ENCODE results near the gene RGL2.
A peak's percentile ranks its signal among the peaks of the same experiment; 100 is the strongest.
"Not testable (repeated sequence)": the region's sequence is repeated elsewhere in the genome, so short reads cannot be mapped to it uniquely, and the experiment has no call there.

RGL2 gene

GRCh38 chr6:33298773-33299236 lies at the start of gene RGL2:
TSS of gene RGL2 (minus strand) at chr6:33298942. CDS start at chr6:33298610, 332 bp downstream.
- H3K36me3 ChIP-seq (ENCODE audit: control insufficient read depth, insufficient read depth, low read length): peaks cover 4% of the 10 kb centered on the region
- peak within 1 kb of the TSS; percentile 85 for H3K4me3 ChIP-seq (ENCODE audit: low read length)
- H3K4me1 ChIP-seq (ENCODE audit: control insufficient read depth, insufficient read depth, low read length): peaks cover 3% of the 10 kb centered on the region; the same call in 1 of the 2 replicates
- H3K27ac ChIP-seq (ENCODE audit: low read length): no peak within 1 kb of the TSS
- no peaks in the 10 kb centered on the region for H3K27me3 ChIP-seq (ENCODE audit: control insufficient read depth, insufficient read depth, low read length)
- H3K9me3 ChIP-seq (ENCODE audit: control insufficient read depth, insufficient read depth, low read length): no peaks in the 10 kb centered on the region
- WGBS (ENCODE audit: insufficient coverage, insufficient read length): no CpG with 5 or more reads among the region's 34 CpGs
- DNase-seq (ENCODE audit: low read depth, low spot score): no peak

GRCh38 chr6:33347816-33348215 lies 49.1 kb upstream of the RGL2 start:
- Histone ChIP-seq H3K4me1 (ENCODE audit: control insufficient read depth, insufficient read depth, low read length) (no peaks in the 10 kb centered on the region), H3K27ac (ENCODE audit: low read length) (no peak overlapping the region), H3K9me3 (ENCODE audit: control insufficient read depth, insufficient read depth, low read length) (no peaks in the 10 kb centered on the region), H3K27me3 (ENCODE audit: control insufficient read depth, insufficient read depth, low read length) (no peaks in the 10 kb centered on the region), H3K4me3 (ENCODE audit: low read length) (no peak overlapping the region), H3K36me3 (ENCODE audit: control insufficient read depth, insufficient read depth, low read length) (no peaks in the 10 kb centered on the region)
- DNase-seq (ENCODE audit: low read depth, low spot score): no peak
- no CpG with 5 or more reads among the region's 5 CpGs for WGBS (ENCODE audit: insufficient coverage, insufficient read length)

DNA sequence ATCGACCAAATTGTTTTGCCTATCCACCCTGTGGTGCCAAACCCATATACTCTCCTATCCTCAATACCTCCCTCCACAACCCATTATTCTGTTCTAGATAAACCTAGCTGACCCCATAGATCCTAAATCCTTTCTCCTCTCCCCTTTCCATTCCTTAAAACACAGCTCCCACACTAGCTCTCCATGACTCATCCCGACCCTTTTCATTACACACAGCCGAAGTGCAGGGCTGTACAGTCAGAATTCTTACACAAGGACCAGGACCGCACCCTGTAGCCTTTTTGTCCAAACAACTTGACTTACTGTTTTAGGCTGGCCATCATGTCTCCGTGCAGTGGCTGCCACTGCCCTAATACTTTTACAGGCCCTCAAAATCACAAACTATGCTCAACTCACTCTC lies 48.2 kb upstream of the RGL2 start:
- not testable (repeated sequence) for H3K27me3 ChIP-seq (ENCODE audit: control insufficient read depth, insufficient read depth, low read length); H3K36me3 ChIP-seq (ENCODE audit: control insufficient read depth, insufficient read depth, low read length); H3K9me3 ChIP-seq (ENCODE audit: control insufficient read depth, insufficient read depth, low read length); H3K4me1 ChIP-seq (ENCODE audit: control insufficient read depth, insufficient read depth, low read length); H3K27ac ChIP-seq (ENCODE audit: low read length); DNase-seq (ENCODE audit: low read depth, low spot score); H3K4me3 ChIP-seq (ENCODE audit: low read length)
- 100% methylated on average over 1 of the region's 5 CpGs for WGBS (ENCODE audit: insufficient coverage, insufficient read length)

DNA sequence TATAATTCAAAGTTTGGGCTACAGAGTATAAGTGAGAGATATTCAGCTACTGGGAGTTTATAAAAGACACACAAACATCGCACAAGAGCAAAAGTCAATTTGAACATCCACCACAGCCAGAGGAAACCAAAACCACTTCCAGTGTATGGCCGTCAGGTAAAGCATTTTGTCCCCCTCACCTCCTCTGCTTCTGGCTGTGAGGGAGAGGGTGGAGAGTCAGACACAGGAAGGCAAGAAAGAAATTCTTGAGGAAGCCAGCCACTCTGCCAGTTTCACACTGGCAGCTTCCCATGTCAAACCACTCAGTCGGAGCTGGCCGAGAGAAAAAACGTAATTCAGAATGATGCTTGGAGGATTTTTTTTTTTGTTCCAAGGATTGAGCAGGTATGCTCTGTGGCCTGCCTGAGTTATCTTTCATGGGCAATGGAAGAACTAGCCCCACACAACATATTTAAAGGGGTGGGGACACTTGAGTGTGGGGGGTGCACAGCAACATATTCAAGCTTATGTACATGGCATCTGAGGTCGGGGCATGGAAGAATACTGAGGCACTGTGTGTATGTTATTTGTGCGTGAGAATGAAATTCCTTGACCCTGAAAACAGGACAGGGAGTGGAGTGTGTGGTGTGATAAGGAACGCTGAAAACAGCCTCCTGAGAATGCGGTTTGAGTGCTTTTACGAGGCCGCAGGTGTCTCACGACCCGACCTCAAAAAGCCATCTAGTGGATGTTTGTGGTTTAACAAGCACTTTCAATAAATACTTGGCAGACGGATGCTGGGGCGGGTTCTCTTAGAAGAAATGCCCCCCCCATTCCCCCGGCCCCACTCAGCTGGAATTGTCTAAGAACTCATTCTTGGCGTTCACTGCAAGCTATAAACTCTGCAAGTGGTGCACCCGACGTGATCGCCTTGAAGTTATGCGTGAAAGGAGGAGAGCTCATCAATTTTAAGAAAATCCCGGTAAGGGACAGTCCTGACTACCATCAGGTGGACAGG lies 46.3 kb upstream of the RGL2 start:
- Histone ChIP-seq H3K4me3 (ENCODE audit: low read length) (no peak overlapping the region), H3K4me1 (ENCODE audit: control insufficient read depth, insufficient read depth, low read length) (no peaks in the 10 kb centered on the region), H3K27ac (ENCODE audit: low read length) (no peak overlapping the region), H3K27me3 (ENCODE audit: control insufficient read depth, insufficient read depth, low read length) (no peaks in the 10 kb centered on the region), H3K36me3 (ENCODE audit: control insufficient read depth, insufficient read depth, low read length) (no peaks in the 10 kb centered on the region), H3K9me3 (ENCODE audit: control insufficient read depth, insufficient read depth, low read length) (no peaks in the 10 kb centered on the region)
- DNase-seq (ENCODE audit: low read depth, low spot score): no peak
- WGBS (ENCODE audit: insufficient coverage, insufficient read length): no CpG with 5 or more reads among the region's 22 CpGs

DNA sequence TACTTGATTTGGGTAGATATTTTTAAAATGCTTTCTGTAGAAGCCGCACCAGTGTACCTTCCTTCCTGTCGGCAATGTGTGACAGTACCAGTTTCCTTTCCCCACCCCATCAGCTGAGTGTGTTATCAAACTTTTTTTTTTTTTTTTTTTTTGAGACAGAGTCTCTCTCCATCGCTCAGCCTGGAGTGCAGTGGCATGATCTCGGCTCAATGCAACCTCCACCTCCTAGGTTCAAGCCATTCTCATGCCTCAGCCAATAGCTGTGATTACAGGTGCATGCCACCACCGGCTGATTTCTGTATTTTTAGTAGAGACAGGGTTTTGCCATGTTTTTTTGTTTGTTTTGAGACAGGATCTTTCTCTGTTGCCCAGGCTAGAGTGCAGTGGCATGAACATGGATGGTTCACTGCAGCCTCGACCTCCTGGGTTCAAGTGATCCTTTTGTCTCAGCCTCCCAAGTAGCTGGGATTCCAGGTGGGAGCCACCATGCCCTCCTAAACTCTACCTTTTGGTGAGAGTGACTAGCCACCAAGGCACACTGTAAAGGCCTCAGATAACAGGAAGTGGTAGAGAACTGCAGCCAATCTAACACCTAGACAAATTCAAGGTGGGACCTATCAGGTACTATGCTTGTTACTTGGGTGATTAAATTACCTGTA lies 45.3 kb upstream of the RGL2 start:
- Histone ChIP-seq H3K4me3 (ENCODE audit: low read length) (no peak overlapping the region), H3K4me1 (ENCODE audit: control insufficient read depth, insufficient read depth, low read length) (no peaks in the 10 kb centered on the region), H3K27ac (ENCODE audit: low read length) (no peak overlapping the region), H3K36me3 (ENCODE audit: control insufficient read depth, insufficient read depth, low read length) (no peaks in the 10 kb centered on the region), H3K9me3 (ENCODE audit: control insufficient read depth, insufficient read depth, low read length) (no peaks in the 10 kb centered on the region), H3K27me3 (ENCODE audit: control insufficient read depth, insufficient read depth, low read length) (no peaks in the 10 kb centered on the region)
- no CpG with 5 or more reads among the region's 6 CpGs for WGBS (ENCODE audit: insufficient coverage, insufficient read length)
- no peak for DNase-seq (ENCODE audit: low read depth, low spot score)

- H3K27me3 ChIP-seq (ENCODE audit: control insufficient read depth, insufficient read depth, low read length); DNase-seq (ENCODE audit: low read depth, low spot score); H3K36me3 ChIP-seq (ENCODE audit: control insufficient read depth, insufficient read depth, low read length); H3K27ac ChIP-seq (ENCODE audit: low read length); H3K4me3 ChIP-seq (ENCODE audit: low read length); H3K4me1 ChIP-seq (ENCODE audit: control insufficient read depth, insufficient read depth, low read length); H3K9me3 ChIP-seq (ENCODE audit: control insufficient read depth, insufficient read depth, low read length): not testable (repeated sequence)
- WGBS (ENCODE audit: insufficient coverage, insufficient read length): no CpG with 5 or more reads among the region's 7 CpGs
Measured at GRCh38 chr6:33343606-33343952, 44.8 kb upstream of the RGL2 start.

- no peaks in the 10 kb centered on the region for H3K4me1 ChIP-seq (ENCODE audit: control insufficient read depth, insufficient read depth, low read length)
- WGBS (ENCODE audit: insufficient coverage, insufficient read length): no CpG with 5 or more reads among the region's 6 CpGs
- H3K27me3 ChIP-seq (ENCODE audit: control insufficient read depth, insufficient read depth, low read length): no peaks in the 10 kb centered on the region
- no peak for DNase-seq (ENCODE audit: low read depth, low spot score)
- no peak overlapping the region for H3K27ac ChIP-seq (ENCODE audit: low read length)
- H3K9me3 ChIP-seq (ENCODE audit: control insufficient read depth, insufficient read depth, low read length): no peaks in the 10 kb centered on the region
- no peak overlapping the region for H3K4me3 ChIP-seq (ENCODE audit: low read length)
- no peaks in the 10 kb centered on the region for H3K36me3 ChIP-seq (ENCODE audit: control insufficient read depth, insufficient read depth, low read length)
Measured at GRCh38 chr6:33339193-33339592, 40.5 kb upstream of the RGL2 start.

DNA sequence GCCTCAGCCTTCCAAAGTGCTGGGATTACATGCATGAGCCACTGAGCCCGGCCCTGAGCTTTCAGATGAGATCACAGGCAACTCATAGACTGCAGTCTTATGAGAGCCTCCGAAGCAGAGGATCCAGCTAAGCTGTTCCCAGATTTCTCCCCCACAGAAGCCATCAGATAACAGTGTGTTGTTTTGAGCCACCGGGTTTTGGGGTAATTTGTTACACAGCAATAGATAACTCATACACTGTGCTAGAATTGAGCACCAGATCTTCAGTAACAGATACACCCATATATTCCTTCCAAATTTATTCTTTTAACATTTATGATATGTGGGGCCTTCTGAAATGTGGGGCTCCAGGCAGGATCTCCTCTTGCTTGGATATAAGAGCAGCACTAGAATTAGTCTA lies 37.8 kb upstream of the RGL2 start:
- Histone ChIP-seq H3K27ac (ENCODE audit: low read length) (no peak overlapping the region), H3K4me3 (ENCODE audit: low read length) (no peak overlapping the region), H3K36me3 (ENCODE audit: control insufficient read depth, insufficient read depth, low read length) (no peaks in the 10 kb centered on the region), H3K4me1 (ENCODE audit: control insufficient read depth, insufficient read depth, low read length) (no peaks in the 10 kb centered on the region), H3K27me3 (ENCODE audit: control insufficient read depth, insufficient read depth, low read length) (no peaks in the 10 kb centered on the region), H3K9me3 (ENCODE audit: control insufficient read depth, insufficient read depth, low read length) (no peaks in the 10 kb centered on the region)
- no peak for DNase-seq (ENCODE audit: low read depth, low spot score)
- WGBS (ENCODE audit: insufficient coverage, insufficient read length): no CpG with 5 or more reads among the region's 3 CpGs

DNA sequence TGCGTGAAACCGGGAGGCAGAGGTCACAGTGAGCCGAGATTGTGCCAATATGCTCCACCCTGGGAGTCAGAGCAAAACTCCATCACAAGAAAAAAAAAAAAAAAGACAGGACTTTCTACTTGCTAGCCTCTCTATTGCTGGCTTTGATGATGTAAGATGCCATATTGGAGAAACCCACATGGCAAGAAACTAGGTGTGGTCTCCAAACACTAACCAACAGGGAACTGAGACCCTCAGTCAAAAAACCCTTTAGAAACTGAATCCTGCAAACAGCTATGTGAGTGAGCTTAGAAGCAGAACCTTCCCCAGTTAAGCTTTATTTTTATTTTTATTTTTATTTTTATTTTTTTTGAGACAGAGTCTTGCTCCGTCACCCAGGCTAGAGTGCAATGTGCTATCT lies 37.2 kb upstream of the RGL2 start:
- Histone ChIP-seq H3K36me3 (ENCODE audit: control insufficient read depth, insufficient read depth, low read length) (no peaks in the 10 kb centered on the region), H3K27ac (ENCODE audit: low read length) (no peak overlapping the region), H3K4me1 (ENCODE audit: control insufficient read depth, insufficient read depth, low read length) (no peaks in the 10 kb centered on the region), H3K27me3 (ENCODE audit: control insufficient read depth, insufficient read depth, low read length) (no peaks in the 10 kb centered on the region), H3K9me3 (ENCODE audit: control insufficient read depth, insufficient read depth, low read length) (no peaks in the 10 kb centered on the region), H3K4me3 (ENCODE audit: low read length) (no peak overlapping the region)
- no peak for DNase-seq (ENCODE audit: low read depth, low spot score)
- WGBS (ENCODE audit: insufficient coverage, insufficient read length): no CpG with 5 or more reads among the region's 4 CpGs

DNA sequence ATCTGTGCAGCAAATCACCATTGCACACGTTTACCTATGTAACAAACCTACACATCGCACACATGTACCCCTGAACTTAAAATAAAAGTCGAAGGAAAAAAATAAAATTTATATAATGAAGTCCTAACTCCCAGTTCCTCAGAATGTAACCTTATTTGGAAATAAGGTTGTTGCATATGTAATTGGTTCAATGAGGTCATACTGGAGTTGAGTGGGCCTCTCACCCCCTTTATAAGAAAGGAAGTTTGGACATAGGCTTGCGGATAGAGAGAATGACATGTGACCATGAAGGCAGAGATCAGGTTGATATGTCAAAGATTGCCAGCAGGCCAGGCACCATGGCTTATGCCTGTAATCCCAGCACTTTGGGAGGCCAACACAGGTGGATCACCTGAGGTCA lies 34.9 kb upstream of the RGL2 start:
- WGBS (ENCODE audit: insufficient coverage, insufficient read length): no CpG with 5 or more reads among the region's 4 CpGs
- no peaks in the 10 kb centered on the region for H3K9me3 ChIP-seq (ENCODE audit: control insufficient read depth, insufficient read depth, low read length)
- no peaks in the 10 kb centered on the region for H3K36me3 ChIP-seq (ENCODE audit: control insufficient read depth, insufficient read depth, low read length)
- H3K27me3 ChIP-seq (ENCODE audit: control insufficient read depth, insufficient read depth, low read length): no peaks in the 10 kb centered on the region
- no peaks in the 10 kb centered on the region for H3K4me1 ChIP-seq (ENCODE audit: control insufficient read depth, insufficient read depth, low read length)
- DNase-seq (ENCODE audit: low read depth, low spot score): no peak
- no peak overlapping the region for H3K27ac ChIP-seq (ENCODE audit: low read length)
- H3K4me3 ChIP-seq (ENCODE audit: low read length): no peak overlapping the region
